Endothelial cell of umbilical vein (primary cell): Measurements from ENCODE around the gene RAD1. TPM values are rescaled to one million over a fixed set of nuclear protein-coding genes. Genes with fewer than 3 reads are reported as not detected.
A peak's percentile ranks its signal among the peaks of the same experiment; 100 is the strongest.

ENCODE experiments used
- BruUV-seq: library from RNA; stranded (reverse); fragments of 400-500 nt; replicated peaks from 2 replicates; lab custom pipeline; 2021; lab: Mats Ljungman, UMichigan
- CTCF ChIA-PET: fragments of 300-600, 350-600 bp; sonication (Branson Sonifier 250); formaldehyde crosslinking; loops from one replicate; lab custom pipeline; 2021; ENCODE audit warnings: antibody characterized with exemption, inconsistent platforms; lab: Charles Lee
- POLR2A ChIA-PET: fragments of 300-600, 350-600 bp; sonication (Branson Sonifier 250); formaldehyde crosslinking; loops from one replicate; lab custom pipeline; 2021; ENCODE audit warnings: antibody characterized with exemption, inconsistent platforms; lab: Charles Lee
- DNase-seq: peaks from one replicate; pipeline ENCODE4 v3.0.0-alpha.2; 2011; ENCODE audit warnings: low read depth, low spot score
- FAIRE-seq: peaks from 2 replicates; lab custom pipeline; 2011; peaks lifted over from hg19 to GRCh38; lab: Jason Lieb, UNC
- H2AFZ ChIP-seq: 2 replicates; pipeline ENCODE4 v1.6.0; 2012; ENCODE audit warnings: low read depth, low read length, control low read depth, inconsistent platforms
- H3K27ac ChIP-seq: 2 replicates; pipeline ENCODE4 v1.5.1; 2011; ENCODE audit warnings: low read depth, mild to moderate bottlenecking, control low read depth, low read length, moderate library complexity; ENCODE audit not compliant: insufficient read depth
- H3K27me3 ChIP-seq, 2 experiments: 2 replicates each; pipeline versions ENCODE4 v1.6.0 to v1.6.1; 2011; ENCODE audit warnings: low read length in 2 of 2, mixed read lengths in 1 of 2; ENCODE audit not compliant: control insufficient read depth in 2 of 2, insufficient read depth in 2 of 2
- H3K36me3 ChIP-seq, 2 experiments: 2 replicates in 1 of 2; 3 replicates in 1 of 2; pipeline ENCODE4 v1.5.1; 2011; ENCODE audit warnings: low read length in 2 of 2, mild to moderate bottlenecking in 1 of 2, moderate library complexity in 1 of 2; ENCODE audit not compliant: control insufficient read depth in 2 of 2, insufficient read depth in 2 of 2; ENCODE audit errors: extremely low read depth in 1 of 2
- H3K4me1 ChIP-seq: 3 replicates; pipeline ENCODE4 v1.5.1; 2011; ENCODE audit warnings: mild to moderate bottlenecking, low read length; ENCODE audit not compliant: control insufficient read depth, insufficient read depth; ENCODE audit errors: extremely low read depth
- H3K4me2 ChIP-seq: 2 replicates; pipeline ENCODE4 v1.6.1; 2011; ENCODE audit warnings: low read length, control low read depth, mixed read lengths; ENCODE audit not compliant: insufficient read depth
- H3K4me3 ChIP-seq, 3 experiments: fragments of 200-600 bp in 1 of 3; sonication (generic), shearing (Covaris generic) in 1 of 3; replicated peaks in 1 of 3; 2 replicates each; pipeline ENCODE4 v1.5.1; 2011 to 2016; ENCODE audit warnings: control low read depth in 3 of 3, low read length in 3 of 3, mild to moderate bottlenecking in 2 of 3, inconsistent platforms in 1 of 3, low read depth in 1 of 3, moderate library complexity in 1 of 3; ENCODE audit not compliant: insufficient read depth in 1 of 3
- H3K79me2 ChIP-seq: 2 replicates; pipeline ENCODE4 v1.6.0; 2012; ENCODE audit warnings: low read length, inconsistent platforms; ENCODE audit not compliant: control insufficient read depth, insufficient read depth
- H3K9ac ChIP-seq: replicated peaks from 2 replicates; pipeline ENCODE3; 2011; ENCODE audit warnings: low read length, control low read depth; ENCODE audit not compliant: insufficient read depth; ENCODE audit errors: extremely low read depth
- H3K9me1 ChIP-seq: replicated peaks from 3 replicates; pipeline ENCODE4 v1.6.0; 2011; ENCODE audit warnings: mild to moderate bottlenecking, low read length; ENCODE audit not compliant: control insufficient read depth, insufficient read depth; ENCODE audit errors: extremely low read depth
- H3K9me3 ChIP-seq: replicated peaks from 2 replicates; pipeline ENCODE4 v1.5.1; 2012; ENCODE audit warnings: low read length, inconsistent platforms; ENCODE audit not compliant: control insufficient read depth, insufficient read depth
- H4K20me1 ChIP-seq: replicated peaks from 2 replicates; pipeline ENCODE3; 2011; ENCODE audit warnings: mild to moderate bottlenecking, low read length; ENCODE audit not compliant: control insufficient read depth, insufficient read depth; ENCODE audit errors: extremely low read depth
- EZH2 ChIP-seq: IDR thresholded peaks from 2 replicates; pipeline ENCODE4 v1.6.1; 2012; ENCODE audit warnings: borderline replicate concordance, low read depth, mild to moderate bottlenecking, moderate library complexity, low read length, inconsistent platforms; ENCODE audit not compliant: severe bottlenecking
- FOS ChIP-seq: IDR thresholded peaks from 2 replicates; pipeline ENCODE4 v1.6.1; 2011; ENCODE audit warnings: mild to moderate bottlenecking, low read length, moderate library complexity, borderline replicate concordance; ENCODE audit not compliant: insufficient read depth
- GATA2 ChIP-seq: IDR thresholded peaks from 2 replicates; pipeline ENCODE4 v1.7.0; 2011; ENCODE audit warnings: low read depth, mild to moderate bottlenecking, moderate library complexity, mixed read lengths, low read length; ENCODE audit not compliant: insufficient read length, insufficient read depth
- JUN ChIP-seq: IDR thresholded peaks from 2 replicates; pipeline ENCODE4 v1.6.1; 2011; ENCODE audit warnings: borderline replicate concordance, low read depth; ENCODE audit not compliant: insufficient read length, insufficient read depth
- MYC ChIP-seq: IDR thresholded peaks from one replicate; pipeline ENCODE4 v1.6.1; 2011; ENCODE audit warnings: mild to moderate bottlenecking, low read depth, low read length
- POLR2A ChIP-seq: IDR thresholded peaks from 2 replicates; pipeline ENCODE4 v1.6.1; 2012; ENCODE audit warnings: low read depth, mild to moderate bottlenecking, control low read depth, low read length
- POLR2AphosphoS5 ChIP-seq: IDR thresholded peaks from 2 replicates; pipeline ENCODE4 v1.6.1; 2012; ENCODE audit warnings: low read depth, mild to moderate bottlenecking, control low read depth, low read length, moderate library complexity; ENCODE audit not compliant: insufficient read depth
- dilution Hi-C: fragments of 300-500 bp; cut with MboI; formaldehyde crosslinking; loops from one replicate; pipeline ENCODE4 v1.15.0; 2019; ENCODE audit warnings: low sequenced_read_pairs; ENCODE audit not compliant: extremely low pct_ligation_motif_present
- intact Hi-C: fragments of 100-400 bp; cut with micrococcal nuclease; formaldehyde crosslinking; loops from one replicate; pipeline ENCODE4 v1.10.0; 2022
- polyA plus RNA-seq, 4 experiments: library from polyadenylated mRNA; depleted of rRNA in 3 of 4; stranded (reverse) in 3 of 4; unstranded in 1 of 4; fragments of >200 nt; gene quantifications; 2 replicates each; pipeline versions ENCODE4 v1.2.1 to v1.2.3, GENCODE V29; 2011 to 2012; ENCODE audit warnings: missing spikeins in 1 of 4
- total RNA-seq: library from RNA; stranded (reverse); gene quantifications from 2 replicates; pipeline ENCODE4 v1.2.3, GENCODE V29; 2021
- TF ChIP-seq, protein P1 (sequence below): IDR thresholded peaks from 2 replicates; pipeline ENCODE4 v1.6.1; 2011; ENCODE audit not compliant: insufficient read depth, insufficient read length
- TF ChIP-seq, protein P2 (sequence below), 2 donors: IDR thresholded peaks; 1 replicate in 1 of 2; 2 replicates in 1 of 2; pipeline ENCODE4 v1.5.1; 2011; ENCODE audit warnings: low read length in 2 of 2, mild to moderate bottlenecking in 2 of 2, moderate library complexity in 2 of 2, control low read depth in 1 of 2, inconsistent platforms in 1 of 2, low read depth in 1 of 2; ENCODE audit not compliant: insufficient read depth in 1 of 2; ENCODE audit errors: extremely low read depth in 1 of 2

Gene RAD1
- total and polyA plus RNA-seq, 2 donors (not counting 3 experiments of a cell fraction or from before 2014, with no cell fraction given): 10.7 to 22.2 TPM

- H3K27me3 ChIP-seq: no peaks in the 10 kb centered on the region
- DNase-seq (peak; percentile 45), FAIRE-seq (peak; percentile 65)
- intact Hi-C loops (loop anchor here (1.0 kb wide), 1 partner anchor 45 kb away; no protein-coding TSS in a partner anchor), dilution Hi-C loops (no loop called here)
- POLR2A ChIA-PET: no interaction called here
- no peaks in the 10 kb centered on the region for H3K9me3 ChIP-seq
- TF ChIP-seq, protein P1, sequence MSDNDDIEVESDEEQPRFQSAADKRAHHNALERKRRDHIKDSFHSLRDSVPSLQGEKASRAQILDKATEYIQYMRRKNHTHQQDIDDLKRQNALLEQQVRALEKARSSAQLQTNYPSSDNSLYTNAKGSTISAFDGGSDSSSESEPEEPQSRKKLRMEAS: no peak
- TF ChIP-seq, protein P2, sequence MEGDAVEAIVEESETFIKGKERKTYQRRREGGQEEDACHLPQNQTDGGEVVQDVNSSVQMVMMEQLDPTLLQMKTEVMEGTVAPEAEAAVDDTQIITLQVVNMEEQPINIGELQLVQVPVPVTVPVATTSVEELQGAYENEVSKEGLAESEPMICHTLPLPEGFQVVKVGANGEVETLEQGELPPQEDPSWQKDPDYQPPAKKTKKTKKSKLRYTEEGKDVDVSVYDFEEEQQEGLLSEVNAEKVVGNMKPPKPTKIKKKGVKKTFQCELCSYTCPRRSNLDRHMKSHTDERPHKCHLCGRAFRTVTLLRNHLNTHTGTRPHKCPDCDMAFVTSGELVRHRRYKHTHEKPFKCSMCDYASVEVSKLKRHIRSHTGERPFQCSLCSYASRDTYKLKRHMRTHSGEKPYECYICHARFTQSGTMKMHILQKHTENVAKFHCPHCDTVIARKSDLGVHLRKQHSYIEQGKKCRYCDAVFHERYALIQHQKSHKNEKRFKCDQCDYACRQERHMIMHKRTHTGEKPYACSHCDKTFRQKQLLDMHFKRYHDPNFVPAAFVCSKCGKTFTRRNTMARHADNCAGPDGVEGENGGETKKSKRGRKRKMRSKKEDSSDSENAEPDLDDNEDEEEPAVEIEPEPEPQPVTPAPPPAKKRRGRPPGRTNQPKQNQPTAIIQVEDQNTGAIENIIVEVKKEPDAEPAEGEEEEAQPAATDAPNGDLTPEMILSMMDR (IDR thresholded peaks at IDR 0.05; ENCODE audit: extremely low read depth in 1 of 2, insufficient read depth in 1 of 2, low read depth in 1 of 2, low read length in 2 of 2): peak in 1 of 2 donors; percentile 45
- no peaks in the 10 kb centered on the region for H3K9me1 ChIP-seq
- peaks cover 0 to 4% of the 10 kb centered on the region in 2 experiments for H3K36me3 ChIP-seq
- H3K27ac ChIP-seq: no peak overlapping the region
- no peak overlapping the region for H2AFZ ChIP-seq
- H4K20me1 ChIP-seq: no peaks in the 10 kb centered on the region
- H3K9ac ChIP-seq: no peak overlapping the region
- H3K4me3 ChIP-seq: no peak overlapping the region
- no peak overlapping the region for H3K4me2 ChIP-seq
- no TSS peak for BruUV-seq
- CTCF ChIA-PET: interaction anchor here (1.1 to 2.6 kb wide), 6 partner anchors 28 to 968 kb away, joined by 3 to 24 read pairs (median 5); partner anchors contain the start of gene DNAJC21
- H3K4me1 ChIP-seq: no peaks in the 10 kb centered on the region
- H3K79me2 ChIP-seq: no peaks in the 10 kb centered on the region
Observed at GRCh38 chr5:34957857-34958690, 42.8 kb upstream of the RAD1 start.

DNA sequence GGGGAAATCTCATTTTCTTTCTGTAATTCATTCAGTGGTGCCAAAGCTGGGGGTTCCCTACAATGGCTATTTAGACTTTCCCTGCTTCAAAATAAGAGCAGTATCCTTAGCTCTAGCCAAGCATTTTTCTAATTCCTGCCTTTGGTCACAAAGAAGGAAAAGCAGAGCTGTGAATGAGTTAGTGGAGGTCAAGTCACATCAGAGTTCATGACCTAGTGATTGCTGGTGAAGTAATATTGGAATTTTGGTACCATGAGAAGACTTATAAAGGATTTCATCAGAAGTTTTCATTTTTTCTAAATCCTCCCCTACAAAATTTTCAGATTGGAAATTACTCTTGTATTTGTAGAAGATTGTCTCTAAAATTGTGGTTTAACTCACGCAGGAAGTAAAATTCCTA is 42.0 kb upstream of the RAD1 start:
- no peaks in the 10 kb centered on the region for H3K79me2 ChIP-seq
- FAIRE-seq (no peak), DNase-seq (no peak)
- H3K36me3 ChIP-seq: peaks cover 0 to 4% of the 10 kb centered on the region in 2 experiments
- POLR2A ChIA-PET: no interaction called here
- BruUV-seq: no TSS peak
- intact Hi-C loops: no loop called here
- H3K9me1 ChIP-seq: no peaks in the 10 kb centered on the region
- H3K4me1 ChIP-seq: no peaks in the 10 kb centered on the region
- dilution Hi-C loops: no loop called here
- H2AFZ ChIP-seq: no peak overlapping the region
- no peak overlapping the region for H3K27ac ChIP-seq
- H3K9me3 ChIP-seq: no peaks in the 10 kb centered on the region
- no peak for TF ChIP-seq POLR2AphosphoS5
- TF ChIP-seq GATA2: no peak
- no peak for TF ChIP-seq FOS
- TF ChIP-seq EZH2: no peak
- no peak for TF ChIP-seq POLR2A
- no peak for TF ChIP-seq JUN
- no peak for TF ChIP-seq MYC
- TF ChIP-seq, protein P1: no peak
- TF ChIP-seq, protein P2 (IDR thresholded peaks at IDR 0.05; ENCODE audit: extremely low read depth in 1 of 2, insufficient read depth in 1 of 2, low read depth in 1 of 2, low read length in 2 of 2): no peak
- H3K4me2 ChIP-seq: no peak overlapping the region
- CTCF ChIA-PET: interaction anchor here (1.1 to 2.6 kb wide), 5 partner anchors 36 to 969 kb away, joined by 3 to 24 read pairs (median 5); no protein-coding TSS in a partner anchor
- H3K27me3 ChIP-seq: no peaks in the 10 kb centered on the region
- H4K20me1 ChIP-seq: no peaks in the 10 kb centered on the region
- no peak overlapping the region for H3K9ac ChIP-seq
- H3K4me3 ChIP-seq: no peak overlapping the region
